ES-I3 (cell line): ENCODE results near the gene MRTFA.
"Not testable (repeated sequence)": the region's sequence is repeated elsewhere in the genome, so short reads cannot be mapped to it uniquely, and the experiment has no call there.

Experiments
- H3K36me3 ChIP-seq: 2 replicates; pipeline ENCODE4 v1.6.1; 2013; ENCODE audit warnings: mild to moderate bottlenecking, low read length, control low read depth, moderate library complexity; ENCODE audit not compliant: insufficient read depth
- H3K4me1 ChIP-seq: 2 replicates; pipeline ENCODE4 v1.6.1; 2013; ENCODE audit warnings: mild to moderate bottlenecking, control low read depth, low read length; ENCODE audit not compliant: insufficient read depth
- H3K9ac ChIP-seq: 2 replicates; pipeline ENCODE4 v1.6.1; 2013; ENCODE audit warnings: low read depth, mild to moderate bottlenecking, low read length, moderate library complexity
- H3K9me3 ChIP-seq: 2 replicates; pipeline ENCODE4 v1.6.1; 2013; ENCODE audit warnings: mild to moderate bottlenecking, low read length, moderate library complexity; ENCODE audit not compliant: control insufficient read depth, insufficient read depth

MRTFA gene

GRCh38 chr22:40636380-40637182 lies at the start of gene MRTFA:
Gene MRTFA (minus strand): TSS chr22:40636719.
- Histone ChIP-seq H3K9me3 (no peaks in the 10 kb centered on the region), H3K36me3 (no peaks in the 10 kb centered on the region), H3K9ac (peak within 1 kb of the TSS; percentile 84), H3K4me1 (peaks cover 8% of the 10 kb centered on the region; the same call in 1 of the 2 replicates)

GRCh38 chr22:40685406-40685805 lies 48.9 kb upstream of the MRTFA start:
- H3K36me3 ChIP-seq, result no peaks in the 10 kb centered on the region
- H3K9me3 ChIP-seq, result 0 out of 2 replicates have a peak, but pooled peaks cover 3% of the 10 kb centered on the region
- peak overlapping the region; percentile 41 for H3K9ac ChIP-seq
- peaks cover 33% of the 10 kb centered on the region for H3K4me1 ChIP-seq

- Histone ChIP-seq H3K9me3 (0 out of 2 replicates have a peak, but pooled peaks cover 3% of the 10 kb centered on the region), H3K36me3 (no peaks in the 10 kb centered on the region), H3K4me1 (peaks cover 32% of the 10 kb centered on the region), H3K9ac (peak overlapping the region; percentile 41)
Observed at GRCh38 chr22:40684728-40685127, 48.2 kb upstream of the MRTFA start.

GRCh38 chr22:40681451-40681850 lies 44.9 kb upstream of the MRTFA start:
- no peaks in the 10 kb centered on the region for H3K9me3 ChIP-seq
- H3K36me3 ChIP-seq, result no peaks in the 10 kb centered on the region
- no peak overlapping the region for H3K9ac ChIP-seq
- H3K4me1 ChIP-seq, result peaks cover 31% of the 10 kb centered on the region

GRCh38 chr22:40680819-40681183 lies 44.3 kb upstream of the MRTFA start:
- H3K9me3 ChIP-seq, result no peaks in the 10 kb centered on the region
- peaks cover 31% of the 10 kb centered on the region for H3K4me1 ChIP-seq
- no peaks in the 10 kb centered on the region for H3K36me3 ChIP-seq
- H3K9ac ChIP-seq, result no peak overlapping the region

GRCh38 chr22:40679964-40680818 lies 43.7 kb upstream of the MRTFA start:
- Histone ChIP-seq H3K9ac (peak overlapping the region; percentile 4; the same call in 1 of the 2 replicates), H3K9me3 (no peaks in the 10 kb centered on the region), H3K4me1 (peaks cover 28% of the 10 kb centered on the region), H3K36me3 (no peaks in the 10 kb centered on the region)

- Histone ChIP-seq H3K9ac (peak within 1 kb of the TSS; percentile 45), H3K4me1 (peaks cover 25% of the 10 kb centered on the region), H3K9me3 (no peaks in the 10 kb centered on the region), H3K36me3 (no peaks in the 10 kb centered on the region)
Observed at GRCh38 chr22:40679249-40679963, 42.9 kb upstream of the MRTFA start, which contains the start of gene MCHR1. Gene MCHR1 (plus strand): TSS chr22:40679484. CDS start chr22:40679653, 169 bp downstream.

GRCh38 chr22:40678493-40679248 lies 42.2 kb upstream of the MRTFA start:
- Histone ChIP-seq H3K36me3 (no peaks in the 10 kb centered on the region), H3K9me3 (no peaks in the 10 kb centered on the region), H3K4me1 (peaks cover 25% of the 10 kb centered on the region), H3K9ac (peak overlapping the region; percentile 45; the same call in 1 of the 2 replicates)

GRCh38 chr22:40676644-40677043 lies 40.1 kb upstream of the MRTFA start:
- no peak overlapping the region for H3K9ac ChIP-seq
- H3K9me3 ChIP-seq, result no peaks in the 10 kb centered on the region
- H3K4me1 ChIP-seq, result peaks cover 20% of the 10 kb centered on the region
- no peaks in the 10 kb centered on the region for H3K36me3 ChIP-seq

- not testable (repeated sequence) for H3K36me3 ChIP-seq, H3K9ac ChIP-seq, H3K9me3 ChIP-seq
- H3K4me1 ChIP-seq, result peaks cover 20% of the 10 kb centered on the region
Observed at GRCh38 chr22:40676166-40676565, 39.6 kb upstream of the MRTFA start.

GRCh38 chr22:40674274-40674673 lies 37.8 kb upstream of the MRTFA start:
- H3K4me1 ChIP-seq, result peaks cover 10% of the 10 kb centered on the region
- no peaks in the 10 kb centered on the region for H3K36me3 ChIP-seq
- no peak overlapping the region for H3K9ac ChIP-seq
- H3K9me3 ChIP-seq, result no peaks in the 10 kb centered on the region

- H3K4me1 ChIP-seq, result peaks cover 7% of the 10 kb centered on the region; the same call in 1 of the 2 replicates
- no peaks in the 10 kb centered on the region for H3K36me3 ChIP-seq
- H3K9me3 ChIP-seq, result no peaks in the 10 kb centered on the region
- H3K9ac ChIP-seq, result no peak overlapping the region
Observed at GRCh38 chr22:40673017-40673416, 36.5 kb upstream of the MRTFA start.

GRCh38 chr22:40671796-40672360 lies 35.4 kb upstream of the MRTFA start:
- no peaks in the 10 kb centered on the region for H3K36me3 ChIP-seq
- peaks cover 7% of the 10 kb centered on the region; the same call in 1 of the 2 replicates for H3K4me1 ChIP-seq
- no peaks in the 10 kb centered on the region for H3K9me3 ChIP-seq
- no peak overlapping the region for H3K9ac ChIP-seq
